Fibroblast of villous mesenchyme (primary cell): ENCODE results near the gene CADPS. TPM values are rescaled to one million over a fixed set of nuclear protein-coding genes. Genes with fewer than 3 reads are reported as not detected.
A peak's percentile ranks its signal among the peaks of the same experiment; 100 is the strongest.

Experiments
- DNase-seq: peaks from one replicate; pipeline ENCODE4 v3.0.0-alpha.2; 2010; ENCODE audit warnings: low read depth
- H3K4me3 ChIP-seq: 2 replicates; pipeline ENCODE4 v1.5.1; 2011; ENCODE audit warnings: low read depth, mild to moderate bottlenecking, low read length
- total RNA-seq: library from RNA; depleted of rRNA; stranded (reverse); fragments of >200 nt; gene quantifications from 2 replicates; pipeline ENCODE4 v1.2.3, GENCODE V29; 2012
- TF ChIP-seq, protein P1 (sequence below): IDR thresholded peaks from 2 replicates; pipeline ENCODE4 v1.5.1; 2012; ENCODE audit warnings: low read depth, mild to moderate bottlenecking, low read length; ENCODE audit not compliant: insufficient read depth

Gene CADPS
- total RNA-seq, 1 donor, result not detected

DNA sequence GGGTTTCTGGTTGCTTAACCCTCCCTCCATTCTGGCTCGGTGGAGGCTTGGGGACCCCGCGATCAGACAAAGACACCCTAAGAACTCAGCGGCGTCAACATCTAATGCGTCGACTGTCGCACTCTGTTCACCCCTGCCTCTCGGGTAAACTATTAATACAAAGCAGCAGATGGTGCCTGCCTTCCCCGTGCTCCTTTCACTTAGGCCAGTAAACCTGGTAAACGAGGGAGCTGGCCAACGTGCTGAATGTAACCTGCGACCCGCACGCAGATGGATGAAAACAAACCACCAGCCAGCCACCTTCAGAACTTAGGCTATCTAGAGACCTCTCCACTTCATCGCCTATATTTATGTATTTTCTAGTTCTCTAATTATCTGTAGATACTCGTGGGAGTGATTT lies 848 bp upstream of the CADPS start:
- TF ChIP-seq, protein P1, sequence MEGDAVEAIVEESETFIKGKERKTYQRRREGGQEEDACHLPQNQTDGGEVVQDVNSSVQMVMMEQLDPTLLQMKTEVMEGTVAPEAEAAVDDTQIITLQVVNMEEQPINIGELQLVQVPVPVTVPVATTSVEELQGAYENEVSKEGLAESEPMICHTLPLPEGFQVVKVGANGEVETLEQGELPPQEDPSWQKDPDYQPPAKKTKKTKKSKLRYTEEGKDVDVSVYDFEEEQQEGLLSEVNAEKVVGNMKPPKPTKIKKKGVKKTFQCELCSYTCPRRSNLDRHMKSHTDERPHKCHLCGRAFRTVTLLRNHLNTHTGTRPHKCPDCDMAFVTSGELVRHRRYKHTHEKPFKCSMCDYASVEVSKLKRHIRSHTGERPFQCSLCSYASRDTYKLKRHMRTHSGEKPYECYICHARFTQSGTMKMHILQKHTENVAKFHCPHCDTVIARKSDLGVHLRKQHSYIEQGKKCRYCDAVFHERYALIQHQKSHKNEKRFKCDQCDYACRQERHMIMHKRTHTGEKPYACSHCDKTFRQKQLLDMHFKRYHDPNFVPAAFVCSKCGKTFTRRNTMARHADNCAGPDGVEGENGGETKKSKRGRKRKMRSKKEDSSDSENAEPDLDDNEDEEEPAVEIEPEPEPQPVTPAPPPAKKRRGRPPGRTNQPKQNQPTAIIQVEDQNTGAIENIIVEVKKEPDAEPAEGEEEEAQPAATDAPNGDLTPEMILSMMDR, result no peak
- peak; percentile 44 for DNase-seq
- no peak overlapping the region for H3K4me3 ChIP-seq

DNA sequence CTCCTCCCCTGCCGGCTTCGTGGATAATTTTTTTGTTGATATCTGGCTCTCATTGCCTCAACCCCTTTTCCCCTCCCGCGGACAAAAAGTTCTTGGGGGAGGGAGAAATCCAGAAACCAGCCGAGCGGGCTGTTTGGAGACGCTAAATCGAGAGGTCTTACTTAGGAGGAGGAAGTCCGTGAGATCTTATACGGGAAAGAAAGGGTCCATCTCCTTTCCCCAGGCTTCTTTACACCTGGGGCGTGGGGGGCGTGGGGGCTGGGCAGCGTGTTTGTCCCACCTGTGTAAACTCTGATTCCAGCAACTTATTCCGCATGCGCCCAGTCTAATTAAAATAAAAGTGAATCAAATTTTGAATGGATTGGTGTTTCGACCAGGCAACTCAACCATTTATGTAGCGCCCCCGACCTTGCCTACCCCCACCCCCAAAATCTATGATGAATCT lies 364 bp upstream of the CADPS start:
- no peak for DNase-seq
- TF ChIP-seq, protein P1, result no peak
- peak overlapping the region; percentile 5 for H3K4me3 ChIP-seq

DNA sequence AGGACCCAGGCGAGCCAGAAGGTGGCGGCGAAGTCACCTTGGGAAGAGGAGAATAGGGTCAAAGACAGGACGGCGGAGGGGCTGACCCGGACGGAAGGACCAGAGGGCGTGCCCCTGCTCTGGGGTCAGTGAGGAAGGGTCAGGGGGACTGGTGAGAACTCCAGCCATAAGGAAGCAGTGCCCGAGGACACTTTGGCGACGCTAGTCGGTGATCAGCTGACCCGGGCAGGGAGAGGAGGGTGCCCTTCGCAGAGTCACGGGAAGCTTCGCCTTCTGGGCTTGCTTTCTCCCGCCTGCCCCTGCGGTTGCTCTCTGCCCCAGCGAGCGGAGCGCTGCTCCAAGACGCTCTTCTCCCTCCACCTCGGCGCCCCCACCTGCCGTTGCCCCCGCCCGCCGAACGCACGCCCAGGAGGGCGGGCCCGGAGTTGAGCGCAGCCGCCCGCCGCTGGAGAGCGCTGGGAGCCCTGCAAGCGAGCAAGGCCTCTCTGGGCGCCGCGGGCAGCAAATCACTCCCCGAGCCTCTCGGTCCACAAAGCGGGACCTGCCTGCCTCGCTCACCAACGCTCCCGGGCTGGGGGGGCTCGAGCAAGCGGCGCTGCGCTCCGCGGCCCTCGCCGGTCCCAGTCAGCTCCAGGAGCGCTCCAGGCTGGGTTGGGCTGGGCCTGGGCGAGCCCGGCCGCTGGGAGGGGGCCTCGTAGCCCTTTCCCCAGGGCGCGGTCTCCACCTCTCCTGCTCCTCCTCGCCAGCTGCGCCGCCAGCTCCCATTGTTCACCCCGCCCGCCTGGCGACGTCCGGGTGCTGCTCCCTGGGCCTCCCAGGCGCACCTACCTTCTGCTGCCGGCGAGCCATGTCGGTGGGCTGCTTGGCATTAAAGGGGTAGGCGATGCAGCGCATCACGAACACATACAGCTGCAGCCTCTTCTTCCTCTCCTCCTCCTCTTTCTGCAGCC lies 1.2 kb downstream of the CADPS start:
- DNase-seq, result peak; percentile 1
- TF ChIP-seq, protein P1, result peak; percentile 13
- H3K4me3 ChIP-seq, result peak overlapping the region; percentile 42

GRCh38 chr3:62873451-62873760 lies 1.8 kb downstream of the CADPS start:
- peak overlapping the region; percentile 42 for H3K4me3 ChIP-seq
- TF ChIP-seq, protein P1, result no peak
- peak; percentile 12 for DNase-seq

DNA sequence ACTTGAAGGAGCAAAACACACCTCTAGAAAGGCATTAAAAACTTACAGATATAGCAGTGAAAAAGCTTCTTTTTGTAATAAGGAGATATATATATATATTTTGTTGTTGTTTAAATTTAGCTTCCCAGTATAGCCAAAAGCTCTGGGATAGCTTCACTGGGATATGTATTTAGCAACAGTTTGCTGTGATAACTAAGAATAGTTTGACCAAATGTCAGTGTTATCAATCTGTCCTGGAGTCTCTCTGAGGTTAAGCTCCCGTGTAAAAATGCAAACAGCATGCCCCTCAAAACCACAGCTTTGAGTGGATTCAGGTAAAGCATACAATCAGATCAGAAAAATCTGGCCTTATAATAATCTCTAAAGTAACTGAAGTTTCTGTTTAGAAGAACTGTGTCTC lies 2.9 kb downstream of the CADPS start:
- H3K4me3 ChIP-seq, result no peak overlapping the region
- TF ChIP-seq, protein P1, result no peak
- no peak for DNase-seq

GRCh38 chr3:62870321-62870720 lies 4.9 kb downstream of the CADPS start:
- DNase-seq, result no peak
- no peak overlapping the region for H3K4me3 ChIP-seq
- TF ChIP-seq, protein P1, result no peak
